ENCODE measurements around the gene MTG2.

The MTG2 gene

DNA sequence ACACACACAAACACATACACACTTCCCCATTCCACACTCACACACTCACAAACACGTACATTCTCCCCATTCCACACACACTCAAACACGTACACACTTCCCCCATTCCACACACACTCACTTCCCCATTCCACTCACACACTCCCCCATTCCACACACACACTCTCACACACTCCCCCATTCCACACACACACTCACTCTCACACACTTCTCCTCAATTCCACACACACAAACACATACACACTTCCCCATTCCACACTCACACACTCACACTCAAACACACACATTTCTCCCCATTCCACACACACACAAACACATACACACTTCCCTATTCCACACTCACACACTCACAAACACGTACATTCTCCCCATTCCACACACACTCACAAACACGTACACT is 46.8 kb downstream of the MTG2 start:
- no peak overlapping the region for H3K27ac ChIP-seq
- TF ChIP-seq CTCF (IDR thresholded peaks at IDR 0.05; ENCODE audit: low read depth, low read length): no peak
- no peak for DNase-seq

GRCh38 chr20:62230276-62230675 is 47.4 kb downstream of the MTG2 start:
- Histone ChIP-seq H3K27me3 (ENCODE audit: insufficient read depth, low read depth, severe bottlenecking) (no peaks in the 10 kb centered on the region), H3K27ac (no peak overlapping the region), H3K4me3 (ENCODE audit: low read depth, low read length) (no peak overlapping the region), H3K36me3 (no peaks in the 10 kb centered on the region), H3K9me3 (ENCODE audit: severe bottlenecking) (peaks cover 3% of the 10 kb centered on the region)
- DNase-seq: no peak
- no peak for TF ChIP-seq CTCF (IDR thresholded peaks at IDR 0.05; ENCODE audit: low read depth, low read length)

More for the DNA sequence above, 46.8 kb downstream of the MTG2 start:
- Histone ChIP-seq H3K27me3 (ENCODE audit: insufficient read depth, low read depth, severe bottlenecking) (no peaks in the 10 kb centered on the region), H3K4me3 (ENCODE audit: low read depth, low read length) (no peak overlapping the region), H3K9me3 (ENCODE audit: severe bottlenecking) (peaks cover 3% of the 10 kb centered on the region), H3K36me3 (no peaks in the 10 kb centered on the region)

DNA sequence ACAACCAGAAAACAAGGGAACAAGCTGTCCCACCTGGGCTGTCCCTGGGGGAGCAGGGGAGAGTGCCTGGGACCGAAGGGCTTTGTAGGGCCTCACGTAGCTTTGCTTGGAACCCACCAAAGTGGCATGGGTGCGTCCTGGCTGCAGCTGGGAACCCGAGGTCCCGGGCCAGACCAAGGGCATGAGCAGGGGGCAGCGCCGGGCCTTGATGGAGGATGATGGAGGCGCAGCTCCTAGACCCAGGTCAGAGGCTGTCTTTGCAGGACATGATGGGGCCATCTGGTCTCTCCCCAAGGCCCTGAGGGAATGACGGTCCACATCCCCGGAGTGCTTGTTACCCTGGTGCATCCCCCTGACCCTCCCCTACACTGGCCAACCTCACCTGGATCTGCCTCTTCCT is 47.9 kb downstream of the MTG2 start:
- DNase-seq: no peak
- H3K4me3 ChIP-seq (ENCODE audit: low read depth, low read length): no peak overlapping the region
- no peaks in the 10 kb centered on the region for H3K27me3 ChIP-seq (ENCODE audit: insufficient read depth, low read depth, severe bottlenecking)
- H3K9me3 ChIP-seq (ENCODE audit: severe bottlenecking): peaks cover 3% of the 10 kb centered on the region
- no peak for TF ChIP-seq CTCF (IDR thresholded peaks at IDR 0.05; ENCODE audit: low read depth, low read length)
- H3K27ac ChIP-seq: no peak overlapping the region
- H3K36me3 ChIP-seq: no peaks in the 10 kb centered on the region

GRCh38 chr20:62231292-62231691 is 48.5 kb downstream of the MTG2 start:
- no peak for DNase-seq
- Histone ChIP-seq H3K36me3 (no peaks in the 10 kb centered on the region), H3K9me3 (ENCODE audit: severe bottlenecking) (peaks cover 3% of the 10 kb centered on the region), H3K4me3 (ENCODE audit: low read depth, low read length) (no peak overlapping the region), H3K27me3 (ENCODE audit: insufficient read depth, low read depth, severe bottlenecking) (no peaks in the 10 kb centered on the region), H3K27ac (no peak overlapping the region)
- TF ChIP-seq CTCF (IDR thresholded peaks at IDR 0.05; ENCODE audit: low read depth, low read length): no peak

DNA sequence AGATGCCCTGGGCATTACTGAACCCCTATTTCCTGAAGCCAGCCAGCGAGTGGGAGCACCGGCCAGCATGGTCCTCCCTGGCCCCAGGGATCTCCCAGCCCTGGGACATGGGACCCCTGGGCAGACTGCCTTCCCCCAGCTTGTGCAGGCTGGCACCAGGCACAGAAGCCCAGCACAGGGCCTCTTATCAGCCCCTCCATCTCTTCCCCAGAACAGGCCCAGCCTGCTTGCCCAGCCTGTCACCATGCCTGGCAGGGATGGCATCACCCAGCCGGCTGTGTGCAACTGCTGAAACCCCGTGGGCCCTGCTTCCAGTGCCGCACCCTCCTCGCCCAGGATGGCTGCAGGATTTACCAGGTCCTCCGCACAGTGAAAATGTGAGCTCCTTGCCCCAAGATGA is 49.4 kb downstream of the MTG2 start:
- no peak for DNase-seq

More for the DNA sequence above, 49.4 kb downstream of the MTG2 start:
- H3K27ac ChIP-seq: no peak overlapping the region
- H3K9me3 ChIP-seq (ENCODE audit: severe bottlenecking): peaks cover 3% of the 10 kb centered on the region
- H3K4me3 ChIP-seq (ENCODE audit: low read depth, low read length): no peak overlapping the region
- no peak for TF ChIP-seq CTCF (IDR thresholded peaks at IDR 0.05; ENCODE audit: low read depth, low read length)
- H3K27me3 ChIP-seq (ENCODE audit: insufficient read depth, low read depth, severe bottlenecking): no peaks in the 10 kb centered on the region
- no peaks in the 10 kb centered on the region for H3K36me3 ChIP-seq

Data from WERI-Rb-1 (cell line).